Ishikawa (cell line): ENCODE data around the gene FMN2.

Experiments used
- TEAD4 ChIP-seq: IDR thresholded peaks from 2 replicates; pipeline ENCODE4 v1.6.1; 2012
- ZBTB7A ChIP-seq: IDR thresholded peaks from 2 replicates; pipeline ENCODE4 v1.6.1; 2012; ENCODE audit warnings: low read depth

GRCh38 chr1:240126821-240127220 is 35.1 kb downstream of the FMN2 start:
- TF ChIP-seq TEAD4 (no peak), ZBTB7A (no peak)
